Activated CD4-positive, CD25-positive, alpha-beta regulatory T cell treated with anti-CD3 and anti-CD28 coated beads, Interleukin-2, amount 50 U/mL, for 24 hours (primary cell): ENCODE results near the gene SZT2.

ENCODE experiments used
- ATAC-seq, 2 donors: fragments of 150-1000 bp; cut with Tn5 transposase; one replicate each; pipeline ENCODE4 v1.10.0; 2021; ENCODE audit warnings: mild to moderate bottlenecking in 1 of 2, moderate library complexity in 1 of 2

Gene SZT2

DNA sequence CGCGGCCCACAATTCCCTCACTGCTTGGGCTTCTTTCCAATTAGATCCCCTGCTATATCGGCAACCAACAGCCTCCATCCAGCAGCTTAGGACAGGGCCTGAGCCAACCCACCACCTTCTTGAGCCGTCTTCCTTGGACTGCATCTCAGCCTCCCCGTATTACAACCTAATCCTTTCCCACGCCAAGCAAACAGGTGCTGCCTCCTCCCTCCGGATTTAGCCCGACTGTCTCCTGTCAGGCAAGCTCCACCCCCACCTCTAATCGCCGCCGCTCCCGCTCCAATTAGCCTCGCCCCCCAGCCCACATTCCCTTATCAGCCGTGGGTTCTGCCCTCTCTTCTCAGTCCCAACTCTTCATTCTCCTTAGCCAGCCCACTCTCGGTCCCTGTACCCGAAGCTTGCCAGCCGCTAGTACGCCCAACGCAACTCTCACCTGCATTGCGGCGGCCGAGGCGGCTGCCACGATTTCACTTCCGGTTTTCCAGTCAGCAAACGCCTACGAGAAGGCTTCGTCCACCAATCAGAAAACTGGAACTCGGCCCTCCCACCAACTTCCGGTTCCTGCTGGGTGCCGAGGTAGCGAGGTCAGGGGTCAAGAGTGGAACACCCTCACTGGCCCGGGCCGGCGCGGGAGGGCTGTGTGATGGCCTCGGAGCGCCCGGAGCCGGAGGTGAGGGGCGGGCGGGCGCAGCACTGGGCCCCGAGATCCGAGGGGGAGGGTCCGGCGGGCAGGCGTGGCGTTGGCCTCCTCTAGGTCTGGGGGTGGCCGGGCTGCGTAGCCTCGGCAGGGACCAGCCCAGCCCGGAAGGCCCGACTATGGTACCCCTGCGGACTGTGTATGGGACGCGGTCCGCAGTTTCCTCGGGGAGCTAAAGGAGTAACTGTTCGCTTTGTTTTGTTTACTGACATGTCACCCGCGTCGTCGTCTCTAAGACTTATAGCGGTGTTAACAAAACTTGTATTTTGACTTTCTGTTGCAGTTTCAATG, at the start of gene SZT2, which contains the start of gene MED8:
SZT2 (plus strand) TSS at position 574 of the 988 bp plus-strand sequence; CDS start at position 644, 70 bp downstream.
MED8 (minus strand) TSS at position 475 of the 988 bp plus-strand sequence; CDS start at position 439, 36 bp downstream.
- peak; percentile 96 to 98 for ATAC-seq

DNA sequence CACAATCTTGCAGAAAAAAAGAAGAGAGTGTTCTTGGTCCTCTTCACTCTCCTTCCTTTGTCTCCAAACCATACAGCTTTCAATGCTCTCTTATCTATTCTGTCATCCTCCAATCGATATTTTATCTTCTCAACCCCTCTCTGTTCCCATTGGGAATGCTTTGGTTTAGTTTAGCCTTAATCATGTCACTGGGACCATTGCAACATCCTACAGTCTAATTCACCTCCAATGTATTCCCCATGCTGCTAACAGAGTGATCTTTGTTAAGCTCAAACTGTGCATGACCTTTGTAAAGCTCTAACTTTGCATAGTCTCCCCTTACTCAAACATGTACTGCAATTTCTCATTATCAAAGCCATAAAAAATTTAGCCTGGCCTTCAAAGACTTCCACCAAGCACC, 49.1 kb upstream of the SZT2 start:
- ATAC-seq, result no peak

DNA sequence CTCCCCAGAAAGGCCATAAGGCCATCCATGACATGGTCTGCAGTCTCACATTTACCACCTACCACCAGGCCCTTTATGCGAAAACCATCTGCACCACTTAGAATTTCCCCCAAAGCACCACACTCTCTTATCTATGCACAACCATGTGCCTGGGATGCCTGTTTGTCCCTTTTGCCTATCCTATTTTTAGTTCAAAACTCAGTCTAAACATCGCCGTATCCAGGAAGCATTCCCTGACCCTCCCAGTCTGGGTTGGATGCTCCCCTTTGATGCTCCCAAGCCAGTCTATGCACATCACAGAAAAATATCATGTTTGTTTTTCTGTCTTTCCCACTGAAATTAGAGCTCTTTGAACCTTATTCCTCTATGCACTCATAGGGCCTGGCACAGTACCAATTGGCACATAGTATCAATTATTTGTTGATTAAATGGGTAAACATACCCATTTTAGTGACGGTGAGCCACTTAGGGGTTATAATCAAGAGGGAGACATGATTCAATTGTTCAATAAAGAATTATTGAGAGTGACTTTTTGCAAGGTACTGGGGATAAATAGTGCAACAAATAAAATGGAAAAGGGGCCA, 45.3 kb upstream of the SZT2 start:
- no peak for ATAC-seq

DNA sequence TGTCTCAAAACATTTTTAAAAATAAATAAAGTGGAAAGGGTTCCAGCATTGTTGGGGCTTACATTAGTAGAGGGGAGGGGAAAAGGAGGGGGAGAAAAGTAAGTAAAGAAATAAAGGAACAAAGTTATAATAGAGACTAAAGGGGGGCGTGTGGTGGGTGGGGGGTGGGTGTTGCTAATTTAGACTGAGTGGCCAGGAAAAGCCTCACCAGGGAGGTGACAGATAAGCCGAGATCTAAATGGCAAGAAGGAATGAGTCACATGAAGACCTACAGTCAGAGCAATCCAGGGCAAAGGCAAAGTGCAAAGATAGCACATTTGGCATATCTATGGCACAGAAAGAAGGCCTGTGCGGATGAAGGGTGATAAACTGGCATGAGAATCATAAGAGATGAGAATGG, 44.6 kb upstream of the SZT2 start:
- ATAC-seq, result no peak

DNA sequence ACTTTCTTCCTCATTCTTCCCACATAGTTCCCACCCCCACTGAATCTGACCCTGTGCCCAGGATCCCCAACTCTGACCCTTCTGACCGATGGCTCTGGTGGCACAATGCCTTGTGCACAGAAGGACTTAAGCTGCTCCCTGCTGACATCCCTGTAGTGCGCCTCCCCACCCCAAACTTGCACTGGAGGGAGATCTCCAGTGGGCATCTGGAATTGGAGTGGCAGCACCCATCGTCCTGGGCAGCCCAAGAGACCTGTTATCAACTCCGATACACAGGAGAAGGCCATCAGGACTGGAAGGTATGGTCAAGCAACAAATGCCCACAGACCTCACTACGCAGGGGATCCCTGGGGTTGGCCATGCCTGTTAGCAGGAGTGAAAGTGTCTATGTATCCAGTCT, 43.1 kb upstream of the SZT2 start:
- ATAC-seq, result no peak

DNA sequence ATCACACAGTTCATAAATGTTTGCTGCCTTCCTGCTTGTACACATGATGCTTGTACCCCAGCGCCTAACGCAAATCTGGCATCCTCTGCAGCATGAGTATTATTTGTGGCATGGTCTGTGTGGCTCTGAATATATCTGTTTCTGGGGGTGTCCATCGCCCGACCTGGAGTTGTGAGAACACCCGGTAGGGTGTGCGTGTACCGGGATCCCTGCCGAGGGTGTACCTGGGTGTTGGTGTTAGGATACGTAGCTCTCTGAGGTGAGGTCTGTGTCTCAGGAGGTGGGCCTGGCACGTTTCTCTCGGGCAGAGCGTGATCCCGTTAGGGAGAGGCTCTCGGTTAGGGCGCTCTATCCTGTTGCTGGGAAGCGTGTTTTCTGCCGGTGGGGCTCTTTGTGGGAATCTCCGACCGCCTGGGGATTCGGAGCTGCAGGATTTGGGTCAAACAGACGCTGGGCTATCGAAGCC, 41.3 kb upstream of the SZT2 start:
- ATAC-seq, result no peak

DNA sequence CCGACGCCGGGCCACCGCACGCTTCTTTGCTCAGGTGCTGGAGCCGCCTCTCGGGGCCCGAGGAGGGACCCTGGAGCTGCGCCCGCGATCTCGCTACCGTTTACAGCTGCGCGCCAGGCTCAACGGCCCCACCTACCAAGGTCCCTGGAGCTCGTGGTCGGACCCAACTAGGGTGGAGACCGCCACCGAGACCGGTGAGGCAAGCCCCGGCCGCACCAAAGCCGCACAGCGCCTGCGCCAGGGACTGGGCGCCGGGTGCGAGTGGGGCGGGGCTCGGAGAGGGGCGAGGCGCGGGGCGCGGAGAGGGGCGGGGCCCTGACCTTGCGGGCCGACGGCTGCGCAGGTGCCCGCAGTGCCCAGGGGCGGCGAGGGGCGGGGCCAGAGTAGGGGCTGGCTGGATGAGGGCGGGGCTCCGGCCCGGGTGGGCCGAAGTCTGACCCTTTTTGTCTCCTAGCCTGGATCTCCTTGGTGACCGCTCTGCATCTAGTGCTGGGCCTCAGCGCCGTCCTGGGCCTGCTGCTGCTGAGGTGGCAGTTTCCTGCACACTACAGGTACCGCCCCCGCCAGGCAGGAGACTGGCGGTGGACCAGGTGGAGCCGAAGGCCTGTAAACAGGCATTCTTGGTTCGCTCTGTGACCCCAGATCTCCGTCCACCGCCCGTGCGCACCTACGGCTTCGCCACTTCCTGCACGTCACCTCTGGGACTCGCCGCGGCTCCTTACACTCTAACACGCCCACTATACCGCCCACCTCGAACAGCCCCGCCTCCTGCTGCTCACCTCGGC, 40.7 kb upstream of the SZT2 start:
- ATAC-seq, result peak; percentile 77 to 78

DNA sequence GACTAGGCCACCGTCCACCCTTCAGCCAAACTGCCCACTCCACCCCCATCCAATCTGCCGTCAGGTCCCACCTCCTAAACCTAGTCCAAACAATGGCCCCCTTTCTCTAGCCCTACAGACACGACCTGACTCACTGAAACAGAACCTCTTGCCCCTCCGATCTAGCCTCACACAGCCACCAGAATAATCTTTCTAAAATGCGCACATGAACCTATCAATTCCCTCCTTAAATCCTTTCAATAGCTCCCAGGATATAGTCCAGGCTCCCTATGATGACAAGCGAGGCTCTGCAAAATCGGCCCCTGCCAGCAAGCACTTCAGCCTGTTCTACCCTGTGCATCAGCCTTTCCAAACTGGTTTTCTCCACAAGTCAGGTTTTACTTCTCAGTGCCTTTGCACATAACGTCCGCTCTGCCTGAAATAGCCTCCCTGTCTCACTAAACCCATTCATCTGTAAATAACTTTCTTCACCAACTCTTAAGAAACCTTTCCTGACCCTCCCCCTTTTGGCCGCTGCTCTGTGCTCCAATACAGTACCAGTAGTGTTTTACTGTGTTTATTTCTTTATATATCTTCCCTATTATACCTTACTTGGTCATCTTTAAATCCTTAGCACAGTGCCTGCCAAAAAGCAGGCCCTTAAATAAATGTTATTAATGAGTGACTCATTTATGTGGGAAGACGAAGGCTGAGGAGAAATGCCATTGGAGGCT, 39.9 kb upstream of the SZT2 start:
- no peak for ATAC-seq

DNA sequence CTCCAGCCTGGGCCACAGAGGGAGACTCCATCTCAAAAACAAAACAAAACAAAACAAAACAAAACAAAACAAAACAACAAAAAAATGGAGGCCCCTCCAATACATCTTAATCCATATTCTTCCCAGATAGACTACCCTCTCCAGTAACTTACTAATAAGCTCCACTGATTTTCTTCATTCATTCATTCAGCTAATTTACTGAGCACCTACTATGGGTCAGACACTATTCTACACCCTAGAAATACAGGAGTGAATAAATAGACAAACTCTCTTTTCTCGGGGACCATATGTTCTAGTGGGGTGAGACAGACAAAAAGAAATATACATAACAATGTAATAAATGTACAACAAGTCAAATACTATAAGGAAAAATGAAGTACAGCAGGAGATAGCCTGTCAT, 38.7 kb upstream of the SZT2 start:
- ATAC-seq, result no peak

DNA sequence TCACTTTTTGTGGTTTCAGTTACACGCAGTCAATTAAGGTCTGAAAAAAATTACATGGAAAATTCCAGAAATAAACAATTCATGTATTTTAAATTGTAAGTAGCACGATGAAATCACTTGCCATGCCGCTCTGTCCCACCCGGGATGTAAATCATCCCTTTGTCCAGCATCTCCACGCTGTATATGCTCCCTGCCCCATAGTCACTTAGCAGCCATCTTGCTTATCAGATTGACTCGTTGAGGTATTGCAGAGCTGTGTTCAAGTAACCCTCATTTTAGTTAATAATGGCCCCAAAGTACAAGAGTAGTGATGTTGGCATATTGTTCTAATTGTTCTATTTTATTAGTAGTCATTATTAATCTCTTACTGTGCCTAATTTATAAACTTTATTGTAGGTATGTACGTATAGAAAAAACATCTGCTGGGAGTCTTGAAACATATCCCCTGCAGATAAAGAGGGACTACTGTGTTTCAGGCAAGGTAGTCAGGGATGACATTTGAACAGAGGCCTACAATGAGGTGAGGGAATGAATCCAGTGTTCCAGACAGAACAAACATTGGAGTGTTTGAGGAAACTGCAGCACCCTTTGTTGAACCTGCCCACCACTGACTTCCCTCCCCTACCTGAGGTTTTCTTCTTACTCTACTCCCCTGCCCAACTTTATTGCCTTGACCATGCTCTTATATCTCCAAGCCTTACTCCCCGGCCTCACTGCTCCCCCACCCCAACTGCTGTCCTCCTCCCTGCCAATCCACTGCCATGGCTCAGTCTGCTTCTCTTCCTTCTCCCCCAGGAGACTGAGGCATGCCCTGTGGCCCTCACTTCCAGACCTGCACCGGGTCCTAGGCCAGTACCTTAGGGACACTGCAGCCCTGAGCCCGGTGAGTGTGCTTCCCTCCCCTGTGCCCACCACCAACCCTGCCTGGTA, 38.0 kb upstream of the SZT2 start:
- no peak for ATAC-seq

DNA sequence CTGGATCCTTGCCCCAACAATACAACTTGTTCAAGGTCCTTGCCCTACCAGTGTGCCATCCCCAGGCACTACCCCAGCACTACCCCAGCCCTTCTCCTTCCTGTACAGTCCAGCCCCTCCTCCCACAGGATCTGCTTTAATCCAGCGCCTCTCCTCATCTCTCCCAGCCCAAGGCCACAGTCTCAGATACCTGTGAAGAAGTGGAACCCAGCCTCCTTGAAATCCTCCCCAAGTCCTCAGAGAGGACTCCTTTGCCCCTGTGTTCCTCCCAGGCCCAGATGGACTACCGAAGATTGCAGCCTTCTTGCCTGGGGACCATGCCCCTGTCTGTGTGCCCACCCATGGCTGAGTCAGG, 37.4 kb upstream of the SZT2 start:
- ATAC-seq, result no peak

DNA sequence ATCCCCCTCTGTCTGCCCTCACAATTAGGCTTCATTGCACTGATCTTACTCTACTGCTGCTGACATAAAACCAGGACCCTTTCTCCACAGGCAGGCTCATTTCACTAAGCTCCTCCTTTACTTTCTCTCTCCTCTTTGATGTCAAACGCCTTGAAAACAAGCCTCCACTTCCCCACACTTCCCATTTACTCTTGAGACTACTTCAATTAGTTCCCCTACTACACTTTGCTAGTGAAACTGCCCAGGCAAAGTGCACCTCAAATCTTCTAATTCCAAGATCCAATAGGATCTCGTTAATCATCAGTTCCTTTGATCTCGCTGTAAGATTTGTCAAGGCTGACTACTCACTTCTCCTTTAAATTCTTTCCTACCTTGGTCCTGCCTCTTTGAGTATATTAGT, 36.8 kb upstream of the SZT2 start:
- no peak for ATAC-seq

DNA sequence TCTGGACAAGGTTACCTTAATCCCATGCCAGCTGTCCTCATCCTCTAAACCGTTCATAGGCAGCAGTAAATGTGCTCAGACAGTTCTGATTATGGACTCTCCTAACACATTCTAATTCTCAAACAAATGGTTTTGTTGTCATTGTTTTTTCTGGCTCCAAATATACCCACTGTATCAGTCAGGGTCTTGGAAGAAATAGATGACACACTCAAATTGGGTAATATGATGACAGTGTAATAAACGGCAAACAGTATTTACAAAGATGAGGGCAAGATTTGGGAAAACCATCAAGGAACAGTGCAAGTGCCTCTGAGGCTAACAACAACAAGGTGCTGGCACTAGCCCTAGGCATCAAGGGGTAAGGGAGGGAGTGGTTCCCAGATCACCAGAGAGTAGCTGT, 35.2 kb upstream of the SZT2 start:
- ATAC-seq, result no peak

DNA sequence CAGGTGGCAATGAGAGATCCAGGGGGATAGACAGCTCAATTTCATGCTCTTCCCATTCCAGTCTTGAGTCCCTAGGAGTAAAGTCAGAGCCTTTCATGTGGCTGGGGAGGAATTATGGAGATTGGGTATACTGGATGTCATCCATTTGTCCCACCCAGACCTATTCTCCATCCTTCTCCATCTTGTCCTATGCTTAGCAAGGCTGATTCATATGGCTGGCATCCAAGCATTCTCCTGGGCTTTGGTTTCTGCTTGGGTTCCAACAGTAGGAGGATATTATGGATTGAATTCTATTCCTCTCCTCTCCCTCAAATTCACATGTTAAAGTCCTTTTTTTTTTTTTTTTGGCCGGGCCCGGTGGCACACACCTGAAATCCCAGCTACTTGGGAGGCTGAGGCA, 34.8 kb upstream of the SZT2 start:
- ATAC-seq, result no peak

DNA sequence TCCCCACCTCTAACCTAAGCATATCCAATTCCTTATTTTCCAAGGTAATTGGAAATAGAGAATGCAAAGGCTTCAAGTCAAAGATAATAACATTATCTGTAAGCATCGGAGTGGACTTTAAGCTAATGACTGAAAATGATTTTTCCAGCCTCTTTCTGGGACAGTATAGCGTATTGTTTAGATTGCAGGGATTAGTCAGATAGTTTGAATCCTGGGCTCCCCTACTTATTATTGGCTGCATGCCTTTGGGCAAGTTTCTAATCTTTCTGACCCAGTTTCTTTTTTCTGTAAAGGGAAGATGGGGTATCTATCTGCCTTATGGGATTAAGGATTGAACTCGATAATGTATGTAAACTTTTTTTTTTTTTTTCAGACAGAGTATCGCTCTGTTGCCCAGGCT, 32.4 kb upstream of the SZT2 start:
- ATAC-seq, result no peak

DNA sequence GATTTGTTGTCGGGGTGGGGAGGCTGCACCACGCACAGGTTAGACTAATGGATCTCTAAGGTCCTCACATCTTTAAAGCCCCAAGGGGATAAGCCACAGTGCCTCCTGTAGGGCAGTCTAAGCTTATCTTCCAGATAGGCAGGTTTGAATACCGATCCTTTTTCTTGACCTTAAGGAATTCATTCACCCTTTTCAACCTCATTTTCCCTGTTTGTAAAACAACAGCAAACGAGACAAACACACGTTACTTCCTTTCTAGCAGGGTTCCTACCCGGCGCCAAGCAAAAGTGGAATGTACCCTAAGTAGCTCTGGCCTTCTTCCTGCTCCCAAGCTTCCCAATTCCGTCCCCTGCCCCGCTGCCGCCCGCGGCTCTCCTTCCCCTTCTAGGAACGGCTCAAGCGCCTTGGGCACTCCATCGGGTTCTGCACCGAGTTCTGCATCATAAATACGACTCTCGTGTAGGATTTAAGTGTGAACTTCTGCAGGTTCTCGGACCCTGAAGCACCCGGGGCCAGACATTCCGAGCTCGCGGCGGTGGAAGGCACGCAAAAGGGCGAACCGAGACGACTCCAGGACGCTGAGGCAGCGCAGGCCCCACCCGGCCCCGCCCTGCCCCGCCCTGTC, 31.5 kb upstream of the SZT2 start:
- ATAC-seq, result no peak

DNA sequence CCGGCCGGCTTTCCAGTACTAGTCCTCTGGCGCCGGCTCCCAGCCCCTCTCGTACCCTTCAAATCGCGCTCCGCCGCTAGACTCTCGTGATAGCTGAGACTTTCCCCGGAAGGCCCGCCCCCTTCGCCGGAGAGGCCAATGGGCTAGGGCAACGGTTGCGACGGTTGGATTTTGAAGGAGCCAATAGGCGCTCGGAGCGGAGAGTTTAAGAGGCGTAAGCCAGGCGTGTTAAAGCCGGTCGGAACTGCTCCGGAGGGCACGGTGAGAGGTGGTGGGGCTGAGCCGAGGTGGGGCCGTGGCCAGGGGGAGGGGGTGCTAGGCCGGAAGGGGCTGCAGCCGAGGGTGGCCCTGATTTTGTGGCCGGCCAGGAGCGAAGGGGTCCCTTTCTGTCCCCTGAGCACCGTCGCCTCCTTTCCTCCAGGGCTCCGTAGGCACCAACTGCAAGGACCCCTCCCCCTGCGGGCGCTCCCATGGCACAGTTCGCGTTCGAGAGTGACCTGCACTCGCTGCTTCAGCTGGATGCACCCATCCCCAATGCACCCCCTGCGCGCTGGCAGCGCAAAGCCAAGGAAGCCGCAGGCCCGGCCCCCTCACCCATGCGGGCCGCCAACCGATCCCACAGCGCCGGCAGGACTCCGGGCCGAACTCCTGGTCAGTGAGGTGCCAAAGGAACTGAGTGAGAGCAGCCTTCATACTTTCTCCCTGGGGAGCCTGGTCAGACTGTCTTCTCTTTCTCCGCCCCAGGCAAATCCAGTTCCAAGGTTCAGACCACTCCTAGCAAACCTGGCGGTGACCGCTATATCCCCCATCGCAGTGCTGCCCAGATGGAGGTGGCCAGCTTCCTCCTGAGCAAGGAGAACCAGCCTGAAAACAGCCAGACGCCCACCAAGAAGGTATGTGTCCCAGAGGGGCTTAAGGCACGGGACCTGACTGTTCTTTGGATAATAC, 30.7 kb upstream of the SZT2 start, which contains the start of gene CDC20:
CDC20 (plus strand) TSS at position 236 of the 948 bp plus-strand sequence; CDS start at position 471, 235 bp downstream.
- ATAC-seq, result peak; percentile 98 to 99

DNA sequence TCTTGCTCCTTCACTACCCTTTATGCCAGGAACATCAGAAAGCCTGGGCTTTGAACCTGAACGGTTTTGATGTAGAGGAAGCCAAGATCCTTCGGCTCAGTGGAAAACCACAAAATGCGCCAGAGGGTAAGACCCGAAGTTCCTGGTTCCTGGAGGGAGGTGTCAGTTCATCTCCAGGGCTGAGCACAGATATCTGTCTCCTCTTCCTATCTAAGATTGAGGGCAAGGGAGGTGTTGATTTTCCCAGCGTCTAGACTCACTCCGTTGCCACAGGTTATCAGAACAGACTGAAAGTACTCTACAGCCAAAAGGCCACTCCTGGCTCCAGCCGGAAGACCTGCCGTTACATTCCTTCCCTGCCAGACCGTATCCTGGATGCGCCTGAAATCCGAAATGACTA, 30.0 kb upstream of the SZT2 start:
- no peak for ATAC-seq

DNA sequence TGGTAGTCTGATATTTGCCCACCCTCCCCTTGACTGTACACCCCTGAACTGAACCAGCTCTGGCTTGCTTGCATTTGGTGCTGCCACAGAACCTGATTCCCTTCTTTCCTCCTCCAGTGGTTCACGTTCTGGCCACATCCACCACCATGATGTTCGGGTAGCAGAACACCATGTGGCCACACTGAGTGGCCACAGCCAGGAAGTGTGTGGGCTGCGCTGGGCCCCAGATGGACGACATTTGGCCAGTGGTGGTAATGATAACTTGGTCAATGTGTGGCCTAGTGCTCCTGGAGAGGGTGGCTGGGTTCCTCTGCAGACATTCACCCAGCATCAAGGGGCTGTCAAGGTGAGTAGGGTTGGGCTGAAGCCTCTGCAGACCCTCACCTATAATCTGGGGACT, 29.1 kb upstream of the SZT2 start:
- ATAC-seq, result no peak
